Inferior parietal cortex (tissue), 1 donor: ENCODE results near the gene GEMIN7.

Experiments
- DNase-seq: peaks from one replicate; pipeline ENCODE4 v3.0.0-alpha.2; 2016; ENCODE audit errors: extremely low spot score

GEMIN7 gene

DNA sequence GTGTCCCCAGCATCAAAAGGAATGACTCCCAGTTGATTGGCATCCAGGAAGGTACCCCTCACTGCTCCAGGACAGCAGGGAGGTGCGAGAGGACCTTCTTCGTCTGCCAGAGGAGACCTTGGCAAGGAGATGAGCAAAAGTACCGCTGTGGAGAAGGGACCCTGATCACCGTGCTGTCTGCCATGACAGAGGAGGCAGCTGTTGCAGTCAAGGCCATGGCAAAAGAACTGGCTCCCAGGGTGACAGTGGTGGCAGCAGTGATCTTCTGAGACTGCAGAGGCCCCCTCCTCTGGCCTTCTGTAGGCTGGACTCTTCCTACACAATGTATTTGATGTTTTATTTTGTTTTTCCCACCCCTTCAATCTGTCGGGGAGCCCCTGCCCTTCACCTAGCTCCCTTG, 49.7 kb downstream of the GEMIN7 start:
- DNase-seq, result no peak

DNA sequence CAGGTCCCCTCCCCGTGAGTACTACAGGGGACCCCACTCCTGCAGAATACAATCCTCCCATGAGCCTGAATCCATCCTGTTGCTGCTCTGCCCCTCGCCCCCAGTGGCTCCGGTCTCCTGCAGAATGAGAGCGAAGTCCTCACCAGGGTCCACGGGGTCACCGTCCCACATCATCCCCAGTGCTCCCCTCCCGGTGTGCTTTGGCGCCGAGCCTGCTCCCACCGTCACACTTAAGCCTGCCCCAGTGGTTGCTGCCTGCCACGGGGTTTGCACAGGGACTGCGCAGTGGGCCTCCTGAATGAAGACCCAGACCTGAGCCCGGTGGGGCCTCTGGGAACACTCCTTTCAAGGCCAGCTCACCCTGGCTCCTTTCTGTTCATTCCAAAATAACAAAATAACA, 51.2 kb downstream of the GEMIN7 start:
- DNase-seq, result no peak

DNA sequence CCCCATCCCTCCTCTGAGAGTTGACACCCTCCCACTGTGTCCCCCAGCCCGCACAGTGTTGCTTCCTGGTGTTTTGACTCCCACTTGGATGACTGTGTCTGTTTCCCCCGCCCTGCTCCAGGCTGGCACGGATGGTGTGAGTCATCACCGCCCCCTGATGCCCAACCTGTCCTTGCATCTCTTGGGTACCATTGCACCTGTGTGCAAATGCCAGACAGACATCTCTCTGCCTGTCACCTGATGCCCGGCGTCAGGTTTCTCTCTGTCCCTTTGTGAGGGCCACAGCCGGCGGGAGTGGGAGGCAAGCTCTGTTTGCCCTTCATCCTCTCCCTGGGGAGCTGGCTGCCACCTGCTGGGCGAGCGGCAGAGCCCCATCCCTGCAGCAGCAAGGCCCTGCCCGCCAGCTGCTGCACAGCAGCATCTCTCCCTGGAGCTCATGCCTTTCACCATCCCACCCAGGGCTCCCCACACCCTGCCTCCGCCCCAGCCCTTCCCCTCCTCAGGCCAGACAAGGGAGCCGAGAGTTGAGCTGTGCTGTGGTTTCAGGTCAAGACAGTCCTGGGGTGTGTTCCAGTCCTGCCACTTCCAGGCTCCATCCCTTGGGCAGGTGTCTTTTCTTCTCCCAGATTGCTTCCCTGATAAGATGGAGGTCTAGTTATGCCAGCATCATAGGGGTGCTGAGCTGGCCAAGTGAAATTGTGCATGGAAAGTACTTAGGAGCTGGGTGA, 52.0 kb downstream of the GEMIN7 start:
- DNase-seq, result no peak

DNA sequence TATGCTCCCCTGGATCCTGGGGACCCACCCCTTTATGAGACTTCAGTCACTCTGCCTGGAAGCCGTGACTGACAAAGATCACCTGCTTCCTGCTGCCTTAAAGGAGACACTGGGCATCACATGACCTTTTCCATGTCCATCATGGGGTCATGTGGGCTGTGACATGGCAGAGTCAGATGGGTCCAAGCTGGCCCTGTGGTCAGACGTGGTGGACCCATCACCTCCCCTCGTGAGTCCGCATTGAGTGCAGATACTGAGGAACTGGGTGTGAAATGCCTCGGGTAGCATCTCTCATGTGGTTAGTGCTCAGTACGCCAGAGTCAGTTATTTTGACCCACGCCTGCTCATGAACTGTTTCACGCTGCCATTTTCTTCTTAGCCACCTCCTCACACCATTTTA, 54.6 kb downstream of the GEMIN7 start:
- DNase-seq, result no peak

DNA sequence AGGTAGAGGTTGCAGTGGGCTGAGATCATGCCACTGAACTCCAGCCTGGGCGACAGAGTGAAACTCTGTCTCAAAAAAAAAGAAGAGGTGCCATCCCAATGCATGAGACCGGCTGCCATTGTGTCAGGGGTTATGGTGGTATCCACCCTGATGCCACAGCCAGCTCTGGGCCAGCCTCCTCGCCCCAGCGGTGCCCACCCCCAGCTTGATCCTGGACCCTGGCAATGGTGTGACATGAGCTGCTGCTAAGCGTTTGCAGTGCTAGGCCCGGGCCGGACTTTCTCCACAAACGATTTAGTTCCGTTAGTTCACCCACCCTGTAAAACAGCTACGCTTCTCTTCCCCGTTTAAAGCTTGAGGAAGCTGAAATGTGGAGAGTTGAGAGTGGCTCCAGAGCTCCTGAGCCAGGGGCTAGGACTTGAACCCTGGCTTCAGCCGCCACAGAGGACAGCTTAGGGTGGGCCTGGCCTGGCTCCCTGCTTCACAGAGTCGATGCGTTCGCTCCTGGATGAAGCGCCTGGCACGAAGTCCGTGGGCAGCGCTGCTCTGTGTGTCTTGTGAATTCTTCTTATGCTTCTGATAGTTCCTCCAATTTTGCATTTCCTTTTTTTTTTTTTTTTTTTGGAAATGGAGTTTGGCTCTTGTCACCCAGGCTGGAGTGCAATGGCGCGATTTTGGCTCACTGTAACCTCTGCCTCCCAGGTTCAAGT, 56.3 kb downstream of the GEMIN7 start:
- no peak for DNase-seq

DNA sequence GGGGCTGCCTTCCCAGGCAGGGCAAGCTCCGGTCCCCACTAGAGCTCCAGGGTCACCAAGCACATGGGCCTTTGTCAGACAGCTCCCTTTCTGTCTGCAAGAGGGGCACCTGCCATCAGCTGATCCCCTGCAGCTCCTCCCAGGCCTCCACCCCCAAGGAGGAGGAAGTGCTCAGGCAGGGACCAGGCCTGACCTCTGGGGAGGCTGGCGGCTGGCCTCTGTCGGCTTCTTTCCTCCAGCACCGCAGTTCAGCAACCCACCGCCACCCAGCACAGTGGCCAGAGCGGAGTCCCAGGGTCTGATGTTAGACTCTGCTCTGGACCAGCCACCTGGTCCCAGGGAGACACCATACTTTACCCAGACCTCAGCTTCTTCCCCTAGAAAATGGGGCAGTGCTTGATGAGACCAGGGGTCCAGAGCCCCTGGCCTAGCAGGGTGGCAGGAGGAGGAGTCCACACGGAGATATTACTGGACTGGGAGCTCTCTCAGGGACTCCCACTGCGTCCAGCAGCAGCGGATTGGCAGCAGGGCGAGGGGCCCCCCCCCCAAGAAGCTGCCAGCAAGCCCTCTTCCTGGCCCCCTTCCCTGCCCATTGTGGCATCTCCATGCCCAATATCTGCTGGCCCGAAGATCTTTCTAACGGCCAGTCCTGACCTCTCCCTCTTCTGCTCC, 57.6 kb downstream of the GEMIN7 start:
- no peak for DNase-seq

DNA sequence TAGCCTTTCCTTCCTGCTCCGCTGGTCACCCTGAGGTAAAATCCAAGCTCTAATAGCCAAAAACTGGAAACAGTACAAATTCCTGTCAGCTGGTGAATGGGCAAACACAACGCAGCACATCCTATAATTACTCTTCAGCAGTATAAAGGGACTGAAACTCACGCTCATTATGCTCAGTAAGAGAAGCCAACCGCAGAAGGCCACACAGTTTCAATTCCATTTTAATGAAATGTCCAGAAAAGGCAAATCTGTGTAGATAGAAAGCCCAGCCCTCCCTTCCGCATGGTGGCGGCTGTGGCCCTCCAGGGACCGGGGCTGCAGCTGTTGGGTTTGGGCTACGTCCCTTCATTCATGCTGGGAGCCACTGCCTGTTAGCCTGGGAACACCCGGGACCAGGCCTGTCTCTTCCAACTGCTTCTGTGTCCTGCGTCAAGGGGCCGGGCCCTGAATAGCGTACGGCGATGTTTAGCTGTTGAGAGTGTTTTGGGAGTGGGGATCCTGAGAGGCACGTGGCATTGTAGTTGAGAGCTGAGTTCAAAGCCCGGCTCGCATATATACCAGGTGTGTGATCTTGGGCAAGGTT, 58.2 kb downstream of the GEMIN7 start:
- DNase-seq, result no peak

DNA sequence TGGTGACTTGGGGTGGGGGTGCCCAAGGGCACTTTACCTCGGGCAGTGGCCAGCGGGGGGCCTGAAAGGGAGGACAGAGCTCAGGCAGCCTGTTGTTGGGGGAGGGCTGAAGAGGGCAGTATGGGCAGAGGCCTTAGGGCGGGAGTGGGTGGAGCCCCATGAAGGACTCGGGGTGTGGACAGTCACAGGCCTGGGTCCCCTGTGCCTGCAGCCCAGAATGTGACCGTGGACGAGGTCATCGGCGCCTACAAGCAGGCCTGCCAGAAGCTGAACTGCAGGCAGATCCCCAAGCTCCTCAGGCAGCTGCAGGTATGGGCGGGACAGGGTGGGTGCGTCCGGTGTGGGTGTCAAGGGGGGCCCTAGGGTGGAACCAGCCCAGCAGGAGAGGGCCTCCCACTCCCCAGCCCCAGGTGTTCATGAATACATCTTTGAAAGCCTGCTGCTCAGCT, 59.3 kb downstream of the GEMIN7 start:
- no peak for DNase-seq

DNA sequence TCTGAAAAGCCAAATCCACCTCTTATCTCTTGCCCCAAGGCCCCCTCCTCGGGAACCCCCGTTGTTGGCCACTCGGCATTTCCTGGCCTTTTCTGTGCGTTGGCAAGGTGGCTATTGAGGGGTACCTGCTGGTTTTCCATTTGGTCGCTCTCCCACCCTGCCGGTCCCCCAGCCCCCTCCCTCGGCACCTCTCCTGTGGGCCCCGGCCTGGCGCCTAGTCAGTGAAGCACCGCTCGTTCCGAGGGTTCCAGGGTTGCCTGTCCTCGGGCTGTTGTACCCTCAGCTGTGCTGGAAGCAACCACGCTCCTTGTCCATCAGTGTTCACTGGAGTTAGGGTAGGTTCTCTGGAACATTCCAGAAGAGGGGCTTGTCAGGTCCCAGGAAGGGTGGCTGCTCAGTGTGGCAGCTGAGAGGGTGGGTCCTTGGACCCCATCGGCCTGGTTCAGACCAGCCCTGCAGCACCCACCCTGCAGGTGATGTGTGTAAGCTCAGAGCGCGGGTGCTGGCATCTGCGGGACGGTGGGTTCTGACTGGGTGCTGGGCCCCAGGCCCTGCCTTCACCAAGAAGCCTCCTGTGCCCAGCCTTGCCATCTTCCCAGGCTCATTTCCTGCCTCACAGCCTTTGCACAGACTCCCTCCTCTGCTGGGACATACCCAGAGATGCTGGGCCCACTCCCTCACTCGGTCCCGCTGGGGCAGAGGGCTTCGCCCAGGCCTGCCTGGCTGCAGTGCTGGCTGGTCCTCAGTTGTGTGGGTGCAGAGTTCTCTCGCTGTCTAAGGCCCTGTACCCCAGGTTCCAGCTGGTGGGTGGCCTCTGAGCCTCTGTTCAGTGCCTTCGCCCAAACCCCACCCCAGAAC, 60.5 kb downstream of the GEMIN7 start:
- no peak for DNase-seq

DNA sequence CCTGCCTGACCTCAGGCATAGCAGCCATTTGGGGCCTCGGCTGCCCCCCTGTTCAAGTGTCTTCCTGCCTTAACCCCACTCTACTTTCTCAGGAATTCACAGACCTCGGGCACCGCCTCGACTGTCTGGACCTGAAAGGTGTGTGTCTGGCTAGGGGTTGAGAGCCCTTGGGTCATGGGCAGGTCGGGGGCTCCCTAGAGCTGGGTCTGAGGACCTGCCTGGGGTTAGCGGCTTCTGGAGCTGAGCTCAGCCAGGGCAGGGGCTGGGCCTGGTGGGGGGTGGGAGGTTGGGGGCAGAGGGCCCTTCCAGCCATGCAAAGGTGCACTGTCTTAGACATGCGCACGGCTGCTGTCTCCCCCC, 61.1 kb downstream of the GEMIN7 start:
- DNase-seq, result no peak

DNA sequence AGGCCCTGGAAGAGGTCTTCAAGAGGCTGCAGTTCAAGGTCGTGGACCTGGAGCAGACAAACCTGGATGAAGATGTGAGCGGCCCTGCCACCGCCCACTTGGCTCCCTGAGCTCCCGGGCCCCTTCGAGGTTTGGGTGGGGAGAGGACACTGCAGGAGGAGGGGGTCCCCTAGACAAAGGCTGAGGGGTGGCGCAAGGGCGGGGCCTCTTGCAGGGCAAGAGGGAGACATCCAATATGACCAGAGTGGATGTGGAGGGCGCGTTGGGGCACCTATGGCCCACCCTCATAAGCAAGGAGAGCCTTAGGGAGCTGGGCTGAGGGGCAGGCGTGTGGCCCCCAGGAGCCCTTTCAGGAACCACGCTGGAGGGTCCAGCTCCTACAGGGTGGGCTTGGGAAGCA, 61.5 kb downstream of the GEMIN7 start:
- no peak for DNase-seq
